Esophagus squamous epithelium (tissue), 4 donors: ENCODE results near the gene CDKAL1.

Source experiments
- POLR2A ChIP-seq, 4 donors: fragments of 450-650 bp; IDR thresholded peaks; one replicate each; pipeline ENCODE4 v1.6.1; 2017; ENCODE audit warnings: antibody characterized with exemption in 4 of 4, mild to moderate bottlenecking in 4 of 4, moderate library complexity in 3 of 4
- TF ChIP-seq, protein P1 (sequence below), 6 experiments: fragments of 450-650 bp in 4 of 6; fragments of 200-600 bp in 2 of 6; sonication (generic) in 2 of 6; IDR thresholded peaks; one replicate each; pipeline ENCODE4 v1.5.1; 2016 to 2019; ENCODE audit warnings: antibody characterized with exemption in 6 of 6, mild to moderate bottlenecking in 4 of 6, moderate library complexity in 4 of 6

- no peak for TF ChIP-seq POLR2A (IDR thresholded peaks at IDR 0.05)
- TF ChIP-seq, protein P1, sequence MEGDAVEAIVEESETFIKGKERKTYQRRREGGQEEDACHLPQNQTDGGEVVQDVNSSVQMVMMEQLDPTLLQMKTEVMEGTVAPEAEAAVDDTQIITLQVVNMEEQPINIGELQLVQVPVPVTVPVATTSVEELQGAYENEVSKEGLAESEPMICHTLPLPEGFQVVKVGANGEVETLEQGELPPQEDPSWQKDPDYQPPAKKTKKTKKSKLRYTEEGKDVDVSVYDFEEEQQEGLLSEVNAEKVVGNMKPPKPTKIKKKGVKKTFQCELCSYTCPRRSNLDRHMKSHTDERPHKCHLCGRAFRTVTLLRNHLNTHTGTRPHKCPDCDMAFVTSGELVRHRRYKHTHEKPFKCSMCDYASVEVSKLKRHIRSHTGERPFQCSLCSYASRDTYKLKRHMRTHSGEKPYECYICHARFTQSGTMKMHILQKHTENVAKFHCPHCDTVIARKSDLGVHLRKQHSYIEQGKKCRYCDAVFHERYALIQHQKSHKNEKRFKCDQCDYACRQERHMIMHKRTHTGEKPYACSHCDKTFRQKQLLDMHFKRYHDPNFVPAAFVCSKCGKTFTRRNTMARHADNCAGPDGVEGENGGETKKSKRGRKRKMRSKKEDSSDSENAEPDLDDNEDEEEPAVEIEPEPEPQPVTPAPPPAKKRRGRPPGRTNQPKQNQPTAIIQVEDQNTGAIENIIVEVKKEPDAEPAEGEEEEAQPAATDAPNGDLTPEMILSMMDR (IDR thresholded peaks at IDR 0.05): no peak
These were observed 258.9 kb downstream of the CDKAL1 start for GRCh38 chr6:20793174-20793573.
